Muscle of arm (tissue), 12 donors: ENCODE results near the gene AQP7. TPM values are rescaled to one million over a fixed set of nuclear protein-coding genes. Genes with fewer than 3 reads are reported as not detected.
"Not testable (repeated sequence)": the region's sequence is repeated elsewhere in the genome, so short reads cannot be mapped to it uniquely, and the experiment has no call there.

ENCODE experiments used
- DNase-seq: peaks from one replicate; pipeline ENCODE4 v3.0.0-alpha.2; 2013
- polyA plus RNA-seq, 12 donors: library from polyadenylated mRNA; unstranded; fragments of 120-200 nt; gene quantifications; one replicate each; pipeline ENCODE4 v1.2.1, GENCODE V29; 2013; ENCODE audit not compliant: insufficient read length in 12 of 12

AQP7 gene
- polyA plus RNA-seq, 12 donors, result 0.41 to 3.5 (median 2.2) TPM; not detected in 2

GRCh38 chr9:33397801-33398200, 4.6 kb downstream of the AQP7 start:
- DNase-seq, result not testable (repeated sequence)

GRCh38 chr9:33395159-33395879, 7.0 kb downstream of the AQP7 start:
- not testable (repeated sequence) for DNase-seq

GRCh38 chr9:33393986-33394385, 8.4 kb downstream of the AQP7 start:
- not testable (repeated sequence) for DNase-seq

GRCh38 chr9:33393581-33393980, 8.8 kb downstream of the AQP7 start:
- DNase-seq, result no peak

GRCh38 chr9:33392591-33393021, 9.8 kb downstream of the AQP7 start:
- not testable (repeated sequence) for DNase-seq

- peak; percentile 66 for DNase-seq
Measured at GRCh38 chr9:33391111-33391771, 11.1 kb downstream of the AQP7 start.

- no peak for DNase-seq
Measured at GRCh38 chr9:33388110-33388994, 14.0 kb downstream of the AQP7 start.

- not testable (repeated sequence) for DNase-seq
Measured at GRCh38 chr9:33386998-33387397, 15.4 kb downstream of the AQP7 start.

GRCh38 chr9:33386641-33386996, 15.7 kb downstream of the AQP7 start:
- DNase-seq, result not testable (repeated sequence)

GRCh38 chr9:33385979-33386640, 16.3 kb downstream of the AQP7 start:
- not testable (repeated sequence) for DNase-seq

GRCh38 chr9:33385536-33385935, 16.8 kb downstream of the AQP7 start:
- DNase-seq, result not testable (repeated sequence)

GRCh38 chr9:33383396-33383795, 19.0 kb downstream of the AQP7 start:
- DNase-seq, result not testable (repeated sequence)

GRCh38 chr9:33382397-33382796, 20.0 kb downstream of the AQP7 start:
- DNase-seq, result not testable (repeated sequence)

- no peak for DNase-seq
Measured at GRCh38 chr9:33381231-33381791, 21.1 kb downstream of the AQP7 start.

GRCh38 chr9:33380390-33381094, 21.8 kb downstream of the AQP7 start:
- DNase-seq, result no peak

- DNase-seq, result no peak
Measured at GRCh38 chr9:33379666-33380389, 22.5 kb downstream of the AQP7 start.

GRCh38 chr9:33378121-33378795, 24.1 kb downstream of the AQP7 start:
- DNase-seq, result no peak

GRCh38 chr9:33377089-33377715, 25.2 kb downstream of the AQP7 start:
- DNase-seq, result no peak

GRCh38 chr9:33375841-33376321, 26.5 kb downstream of the AQP7 start:
- DNase-seq, result no peak
